ENCODE data around the gene AK1.

DNA sequence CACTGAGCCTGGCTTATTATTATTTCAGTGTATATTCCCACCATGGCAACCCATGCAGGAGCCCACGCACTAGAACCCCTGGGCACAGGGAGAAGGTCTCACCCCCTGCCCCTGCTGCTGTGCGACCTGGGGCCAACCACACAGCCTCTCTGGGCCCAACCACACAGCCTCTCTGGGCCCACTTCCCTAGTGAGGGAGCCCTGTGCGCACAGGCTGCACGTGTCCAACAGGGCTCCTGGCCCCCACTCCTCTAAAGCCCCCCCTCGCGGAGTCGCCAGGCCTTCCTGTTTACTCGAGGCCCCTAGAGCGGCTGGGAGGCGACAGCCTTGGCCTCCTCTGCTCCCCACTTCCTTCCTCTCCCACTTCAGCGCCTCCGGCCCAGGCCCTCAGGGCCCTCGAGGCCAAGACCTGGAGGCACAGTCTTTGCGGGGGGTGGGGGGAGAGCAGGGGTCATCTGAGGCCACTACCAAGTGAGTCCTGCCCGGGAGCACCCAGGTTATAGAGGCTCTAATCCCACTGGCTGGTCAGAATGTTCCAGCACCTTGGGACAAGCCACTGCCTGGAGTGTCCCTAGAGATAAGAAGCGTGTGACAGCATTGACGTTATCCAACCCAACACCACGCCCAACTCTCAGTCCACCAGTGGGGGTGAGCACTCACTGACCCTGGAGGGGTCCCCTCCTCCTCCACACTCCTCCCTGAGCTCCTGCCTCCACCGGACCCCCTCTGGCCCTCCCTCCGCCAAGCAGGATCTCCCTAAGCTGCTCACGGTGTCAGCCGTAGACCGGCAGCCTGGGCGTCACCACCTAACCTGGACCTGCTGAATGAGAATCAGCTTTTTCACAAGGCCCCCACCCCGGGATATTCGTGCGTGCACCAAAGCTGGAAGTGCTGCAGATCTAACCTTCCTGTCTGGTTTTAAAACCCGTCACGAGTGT is 15.1 kb downstream of the AK1 start:
- TF ChIP-seq CTCF (IDR thresholded peaks at IDR 0.05) = no peak
- no peak for TF ChIP-seq POLR2A (IDR thresholded peaks at IDR 0.05)
- peak; percentile 25 to 75 for TF ChIP-seq EP300 (IDR thresholded peaks at IDR 0.05)

Measured in tibial nerve (tissue), 4 donors.